KMS-11 (cell line): ENCODE results near the gene CRB2.
A peak's percentile ranks its signal among the peaks of the same experiment; 100 is the strongest.

ENCODE experiments used
- H2AFZ ChIP-seq: fragments of 200-600 bp; sonication (generic); 2 replicates; pipeline ENCODE4 v1.6.1; 2016; ENCODE audit warnings: antibody characterized with exemption, mixed run types, low read depth
- H3K27ac ChIP-seq: fragments of 200-600 bp; sonication (generic); 2 replicates; pipeline ENCODE4 v1.6.1; 2016; ENCODE audit warnings: mild to moderate bottlenecking, mixed run types
- H3K27me3 ChIP-seq: fragments of 200-600 bp; sonication (generic); 2 replicates; pipeline ENCODE4 v1.6.1; 2017; ENCODE audit warnings: mild to moderate bottlenecking, low read depth, mixed run types, moderate library complexity; ENCODE audit not compliant: insufficient read depth
- H3K36me3 ChIP-seq: fragments of 200-600 bp; sonication (generic); 2 replicates; pipeline ENCODE4 v1.6.1; 2017; ENCODE audit warnings: mild to moderate bottlenecking, mixed run types; ENCODE audit not compliant: insufficient read depth
- H3K4me1 ChIP-seq: fragments of 200-600 bp; sonication (generic); 2 replicates; pipeline ENCODE4 v1.6.1; 2016; ENCODE audit warnings: mild to moderate bottlenecking, low read depth, mixed run types; ENCODE audit not compliant: poor library complexity, severe bottlenecking
- H3K4me2 ChIP-seq: fragments of 200-600 bp; sonication (generic); 2 replicates; pipeline ENCODE4 v1.7.0; 2016; ENCODE audit warnings: mild to moderate bottlenecking, mixed run types
- H3K4me3 ChIP-seq: fragments of 200-600 bp; sonication (generic); IDR thresholded peaks from 2 replicates; pipeline ENCODE4 v1.6.1; 2017; ENCODE audit warnings: low read depth, low read length, mixed read lengths; ENCODE audit not compliant: insufficient read depth
- H3K79me2 ChIP-seq: fragments of 200-600 bp; sonication (generic); 2 replicates; pipeline ENCODE4 v1.6.1; 2016; ENCODE audit warnings: low read depth, mixed run types; ENCODE audit not compliant: insufficient read depth
- H3K9ac ChIP-seq: fragments of 200-600 bp; sonication (generic); 2 replicates; pipeline ENCODE4 v1.6.1; 2016; ENCODE audit warnings: mild to moderate bottlenecking, mixed run types
- H4K20me1 ChIP-seq: fragments of 200-600 bp; sonication (generic); 2 replicates; pipeline ENCODE4 v1.6.1; 2016; ENCODE audit warnings: mild to moderate bottlenecking, mixed run types; ENCODE audit not compliant: insufficient read depth
- TF ChIP-seq, protein P1 (sequence below): fragments of 200-600 bp; sonication (generic); conservative IDR thresholded peaks from 2 replicates; pipeline ENCODE4 v1.6.1; 2017; ENCODE audit warnings: low read depth, mild to moderate bottlenecking, antibody characterized with exemption, low read length, moderate library complexity, mixed read lengths

CRB2 gene

DNA sequence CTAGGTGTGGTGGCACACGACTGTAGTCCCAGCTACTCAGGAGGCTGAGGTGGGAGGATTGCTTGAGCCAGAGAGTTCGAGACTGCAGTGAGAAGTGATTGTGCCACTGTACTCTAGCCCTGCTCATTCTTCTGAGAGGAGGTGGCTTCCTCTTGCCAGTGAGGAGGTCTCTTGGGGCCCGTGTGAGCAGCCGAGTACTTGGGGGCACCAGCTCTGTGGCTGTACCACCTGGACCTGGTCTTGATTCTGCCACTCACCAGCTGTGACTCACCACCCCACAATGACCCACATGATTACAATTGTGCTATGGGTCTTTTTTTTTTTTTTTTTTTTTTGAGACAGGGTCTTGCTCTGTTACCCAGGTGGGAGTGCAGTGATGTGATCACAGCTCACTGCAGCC lies 18.0 kb upstream of the CRB2 start:
- Histone ChIP-seq H3K4me2 (peak overlapping the region; percentile 85; the same call in 1 of the 2 replicates), H3K9ac (no peak overlapping the region; the same call in 1 of the 2 replicates), H3K27me3 (no peaks in the 10 kb centered on the region), H4K20me1 (no peaks in the 10 kb centered on the region), H3K79me2 (no peaks in the 10 kb centered on the region), H3K4me1 (peaks cover 58% of the 10 kb centered on the region), H3K36me3 (no peaks in the 10 kb centered on the region), H2AFZ (no peak overlapping the region), H3K4me3 (no peak overlapping the region), H3K27ac (peak overlapping the region; percentile 73)
- TF ChIP-seq, protein P1, sequence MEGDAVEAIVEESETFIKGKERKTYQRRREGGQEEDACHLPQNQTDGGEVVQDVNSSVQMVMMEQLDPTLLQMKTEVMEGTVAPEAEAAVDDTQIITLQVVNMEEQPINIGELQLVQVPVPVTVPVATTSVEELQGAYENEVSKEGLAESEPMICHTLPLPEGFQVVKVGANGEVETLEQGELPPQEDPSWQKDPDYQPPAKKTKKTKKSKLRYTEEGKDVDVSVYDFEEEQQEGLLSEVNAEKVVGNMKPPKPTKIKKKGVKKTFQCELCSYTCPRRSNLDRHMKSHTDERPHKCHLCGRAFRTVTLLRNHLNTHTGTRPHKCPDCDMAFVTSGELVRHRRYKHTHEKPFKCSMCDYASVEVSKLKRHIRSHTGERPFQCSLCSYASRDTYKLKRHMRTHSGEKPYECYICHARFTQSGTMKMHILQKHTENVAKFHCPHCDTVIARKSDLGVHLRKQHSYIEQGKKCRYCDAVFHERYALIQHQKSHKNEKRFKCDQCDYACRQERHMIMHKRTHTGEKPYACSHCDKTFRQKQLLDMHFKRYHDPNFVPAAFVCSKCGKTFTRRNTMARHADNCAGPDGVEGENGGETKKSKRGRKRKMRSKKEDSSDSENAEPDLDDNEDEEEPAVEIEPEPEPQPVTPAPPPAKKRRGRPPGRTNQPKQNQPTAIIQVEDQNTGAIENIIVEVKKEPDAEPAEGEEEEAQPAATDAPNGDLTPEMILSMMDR, result no peak

DNA sequence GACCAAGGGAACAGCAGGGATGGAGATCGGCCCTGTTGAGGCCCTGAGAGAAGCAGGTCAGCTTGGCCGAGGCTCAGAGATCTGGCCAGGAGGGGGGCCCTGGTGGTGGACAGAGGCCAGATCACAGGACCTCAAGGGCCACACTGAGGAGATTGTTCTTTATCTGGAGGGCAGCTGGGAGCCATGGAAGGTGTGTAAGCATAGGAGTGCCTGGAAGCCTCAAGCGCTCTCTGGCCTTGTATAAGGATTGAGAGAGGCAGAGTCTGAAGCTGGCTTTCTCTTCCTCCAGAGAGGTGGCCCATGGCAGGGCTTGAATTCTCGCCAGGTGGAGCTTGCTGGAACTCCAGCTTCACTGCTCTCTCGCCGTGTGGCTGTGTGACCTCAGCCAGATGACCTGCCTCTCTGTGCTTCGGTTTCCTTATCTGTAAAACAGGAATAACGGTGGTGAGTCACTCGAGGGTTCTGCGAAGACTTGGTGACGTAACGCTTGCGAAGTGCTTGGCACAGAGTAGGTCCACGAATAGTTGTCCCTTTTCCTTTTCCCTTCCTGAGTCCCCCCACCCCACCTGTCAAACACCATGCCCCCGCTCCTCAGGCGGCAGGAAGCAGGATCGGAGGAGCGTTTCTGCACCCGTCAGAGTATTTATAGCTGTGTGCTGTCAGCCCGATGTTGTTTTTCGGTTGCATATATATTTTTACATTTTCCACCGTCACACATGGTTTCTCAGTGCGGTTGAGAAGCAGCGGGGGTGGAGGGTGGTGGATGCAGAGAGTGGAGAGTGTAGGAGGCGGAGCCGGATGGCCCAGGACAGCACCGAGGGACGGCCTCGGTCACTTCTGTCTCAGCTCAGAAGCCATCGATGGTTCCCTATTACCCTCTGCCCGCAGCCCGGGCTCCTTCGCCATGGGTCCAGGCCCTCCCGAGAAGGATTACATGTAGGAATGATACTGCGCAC lies 17.0 kb upstream of the CRB2 start:
- Histone ChIP-seq H3K79me2 (no peaks in the 10 kb centered on the region), H2AFZ (peak overlapping the region; percentile 73), H3K4me3 (no peak overlapping the region), H3K9ac (peak overlapping the region; percentile 54), H3K36me3 (no peaks in the 10 kb centered on the region), H4K20me1 (no peaks in the 10 kb centered on the region), H3K4me1 (peaks cover 58% of the 10 kb centered on the region), H3K4me2 (peak overlapping the region; percentile 85), H3K27me3 (no peaks in the 10 kb centered on the region), H3K27ac (peak overlapping the region; percentile 73)
- TF ChIP-seq, protein P1, result no peak

DNA sequence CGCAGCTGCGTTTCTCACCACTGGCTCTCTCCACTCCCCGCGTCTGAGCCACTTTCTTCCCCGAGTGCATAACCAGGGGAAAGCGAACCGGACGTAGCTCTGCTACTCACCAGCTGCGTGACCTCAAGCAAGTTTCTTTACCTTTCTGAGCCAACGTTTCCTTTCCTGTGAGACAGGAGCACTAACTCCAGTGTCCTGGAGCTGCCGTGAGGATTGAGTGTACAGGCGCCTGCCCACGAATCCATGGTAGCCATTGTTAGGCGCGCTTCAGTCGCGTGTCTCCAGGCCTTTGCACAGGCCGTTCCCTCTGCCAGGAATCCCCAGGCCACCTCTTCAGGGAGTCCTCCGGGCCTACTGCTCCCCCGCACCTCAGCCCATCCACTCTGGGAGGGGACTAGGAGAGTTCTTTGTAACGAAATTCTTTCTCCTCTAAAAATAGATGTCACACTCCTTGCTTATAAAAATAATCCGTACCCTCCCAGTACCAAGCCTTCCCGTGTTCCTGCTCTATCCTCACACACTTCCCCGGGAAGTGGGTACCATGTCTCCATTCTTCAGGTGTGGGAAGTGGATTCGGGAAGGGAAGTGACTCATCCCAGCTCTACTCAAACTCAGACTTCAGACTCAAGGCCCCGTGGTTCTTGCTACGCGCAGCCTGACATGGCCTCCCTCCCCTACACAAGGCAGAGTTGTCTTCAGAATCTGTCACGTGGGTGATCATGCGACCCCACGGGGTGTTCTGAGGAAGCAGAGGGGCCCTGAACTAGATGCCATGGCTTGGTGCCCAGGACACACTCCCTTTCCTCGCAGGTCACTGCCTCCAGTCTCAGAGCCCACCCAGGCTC lies 16.1 kb upstream of the CRB2 start:
- no peaks in the 10 kb centered on the region for H4K20me1 ChIP-seq
- no peaks in the 10 kb centered on the region for H3K36me3 ChIP-seq
- peak overlapping the region; percentile 85 for H3K4me2 ChIP-seq
- H3K9ac ChIP-seq, result peak overlapping the region; percentile 54
- peak overlapping the region; percentile 73 for H3K27ac ChIP-seq
- peaks cover 58% of the 10 kb centered on the region for H3K4me1 ChIP-seq
- TF ChIP-seq, protein P1, result no peak
- no peaks in the 10 kb centered on the region for H3K27me3 ChIP-seq
- H2AFZ ChIP-seq, result peak overlapping the region; percentile 73
- H3K4me3 ChIP-seq, result no peak overlapping the region
- H3K79me2 ChIP-seq, result no peaks in the 10 kb centered on the region

DNA sequence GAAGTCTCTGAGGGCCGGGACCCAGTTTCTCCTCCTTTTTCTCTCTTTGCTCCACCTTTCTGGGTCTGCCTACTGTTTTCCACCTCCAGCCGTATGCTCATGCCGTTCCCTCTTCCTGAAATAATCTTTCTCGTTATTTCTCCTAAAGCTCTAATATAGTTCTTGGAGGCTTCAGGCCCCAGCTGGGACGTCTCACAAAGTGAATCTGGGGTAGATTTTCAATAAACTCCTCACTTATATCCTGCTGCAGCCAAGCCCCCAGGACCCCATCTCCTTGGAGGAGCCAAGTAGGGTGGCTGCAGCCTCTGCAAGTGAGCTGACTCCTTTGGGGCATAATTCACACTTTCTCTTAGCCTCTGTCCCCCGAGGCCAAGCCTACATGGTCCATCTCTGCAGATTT lies 14.2 kb upstream of the CRB2 start:
- peaks cover 39% of the 10 kb centered on the region for H3K4me1 ChIP-seq
- no peak overlapping the region for H3K27ac ChIP-seq
- no peaks in the 10 kb centered on the region for H3K36me3 ChIP-seq
- no peaks in the 10 kb centered on the region for H3K27me3 ChIP-seq
- H3K4me2 ChIP-seq, result no peak overlapping the region
- H3K4me3 ChIP-seq, result no peak overlapping the region
- no peaks in the 10 kb centered on the region for H3K79me2 ChIP-seq
- TF ChIP-seq, protein P1, result no peak
- no peaks in the 10 kb centered on the region for H4K20me1 ChIP-seq
- H2AFZ ChIP-seq, result no peak overlapping the region
- no peak overlapping the region for H3K9ac ChIP-seq
